Smooth muscle cell (in vitro differentiated cells): ENCODE measurements around the gene MYO9B. TPM values are rescaled to one million over a fixed set of nuclear protein-coding genes. Genes with fewer than 3 reads are reported as not detected.

Experiments used
- DNase-seq: peaks from one replicate; lab custom pipeline; 2025; ENCODE audit not compliant: unreplicated experiment; lab: John Stamatoyannopoulos, UW
- H2AFZ ChIP-seq: fragments of 200-600 bp; sonication (generic); 2 replicates; pipeline ENCODE4 v1.6.0; 2016; ENCODE audit warnings: antibody characterized with exemption, low read depth, mild to moderate bottlenecking
- H3F3A ChIP-seq: fragments of 200-600 bp; sonication (generic); 2 replicates; pipeline ENCODE4 v1.6.0; 2017; ENCODE audit warnings: antibody characterized with exemption, low read depth
- H3K27ac ChIP-seq: fragments of 200-600 bp; sonication (generic); 2 replicates; pipeline ENCODE4 v1.5.1; 2016; ENCODE audit warnings: low read depth, mild to moderate bottlenecking
- H3K27me3 ChIP-seq: fragments of 200-600 bp; sonication (generic); 2 replicates; pipeline ENCODE4 v1.6.1; 2016; ENCODE audit warnings: low read depth, mild to moderate bottlenecking
- H3K36me3 ChIP-seq: fragments of 200-600 bp; sonication (generic); 2 replicates; pipeline ENCODE4 v1.5.1; 2016; ENCODE audit warnings: low read depth
- H3K4me1 ChIP-seq: fragments of 200-600 bp; sonication (generic); 2 replicates; pipeline ENCODE4 v1.5.1; 2016; ENCODE audit warnings: low read depth
- H3K4me2 ChIP-seq: fragments of 200-600 bp; sonication (generic); 2 replicates; pipeline ENCODE4 v1.6.0; 2016; ENCODE audit warnings: mild to moderate bottlenecking
- H3K4me3 ChIP-seq: fragments of 200-600 bp; sonication (generic); 2 replicates; pipeline ENCODE4 v1.5.1; 2016; ENCODE audit warnings: mild to moderate bottlenecking
- H3K79me2 ChIP-seq: fragments of 200-600 bp; sonication (generic); 2 replicates; pipeline ENCODE4 v1.6.0; 2016; ENCODE audit warnings: low read depth, mild to moderate bottlenecking
- H3K9ac ChIP-seq: fragments of 200-600 bp; sonication (generic); 2 replicates; pipeline ENCODE4 v1.6.0; 2016; ENCODE audit warnings: low read depth
- H3K9me3 ChIP-seq: fragments of 200-600 bp; sonication (generic); replicated peaks from 2 replicates; pipeline ENCODE4 v1.5.1; 2016; ENCODE audit warnings: low read depth
- H4K20me1 ChIP-seq: fragments of 200-600 bp; sonication (generic); 2 replicates; pipeline ENCODE4 v1.6.0; 2016; ENCODE audit warnings: low read depth
- CTCF ChIP-seq: fragments of 200-600 bp; sonication (generic); IDR thresholded peaks from 2 replicates; pipeline ENCODE4 v1.5.1; 2017; ENCODE audit warnings: borderline replicate concordance, mild to moderate bottlenecking, antibody characterized with exemption; ENCODE audit not compliant: insufficient read depth, poor library complexity, severe bottlenecking
- WGBS: methylation state at CpG from one replicate; pipeline ENCODE4 v1.1.7; 2016; ENCODE audit warnings: low lambda C conversion rate; 5-methylcytosine and 5-hydroxymethylcytosine counted together
- polyA plus RNA-seq: library from polyadenylated mRNA; unstranded; fragments of >200 nt; fragmentation: Nextera tagmentation; extraction: Ambion mirVana; gene quantifications from 2 replicates; pipeline ENCODE4 v1.2.1, GENCODE V29; 2016
- total RNA-seq: library from RNA; depleted of rRNA; stranded (reverse); fragments of >200 nt; gene quantifications from 2 replicates; pipeline ENCODE4 v1.2.3, GENCODE V29; 2014

MYO9B gene
- total and polyA plus RNA-seq, 2 experiments from 2014 or later = 44.6 to 46.6 TPM

DNA sequence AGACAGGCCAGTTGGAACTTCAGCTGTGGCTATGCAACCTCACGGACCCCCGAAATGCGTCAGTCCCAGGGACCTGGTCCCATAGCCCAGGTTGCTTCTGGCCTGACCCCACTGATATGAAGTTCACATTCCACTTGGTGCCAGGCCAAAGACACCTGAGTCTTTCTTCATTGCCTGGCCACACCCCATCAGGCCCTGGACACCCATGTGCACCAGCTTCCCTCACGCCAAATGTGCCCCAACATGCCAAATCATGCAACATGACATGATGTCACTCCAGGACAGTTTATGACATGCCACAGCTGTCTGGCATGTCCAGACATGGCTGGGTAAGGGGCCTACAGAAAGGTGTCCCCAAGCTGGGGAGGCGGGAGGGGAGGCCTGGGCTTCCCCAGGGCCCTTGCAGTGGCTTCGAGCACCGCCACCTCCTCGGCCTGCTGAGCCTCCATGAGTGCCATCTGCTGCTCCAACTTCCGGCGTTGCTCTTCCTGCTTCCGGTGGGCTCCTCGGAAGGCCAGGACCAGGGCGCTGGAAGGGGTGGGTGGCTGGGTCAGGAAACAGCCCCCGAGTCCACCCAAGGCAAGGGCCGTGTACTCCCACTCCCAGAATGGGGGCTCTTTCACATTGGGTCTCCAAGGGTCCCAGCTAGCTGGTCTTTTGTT, 174.4 kb downstream of the MYO9B start:
- H4K20me1 ChIP-seq = no peaks in the 10 kb centered on the region
- no peaks in the 10 kb centered on the region for H3F3A ChIP-seq
- no peak overlapping the region for H3K4me2 ChIP-seq
- H3K79me2 ChIP-seq = peaks cover 2% of the 10 kb centered on the region
- peak overlapping the region; percentile 73 for H3K27ac ChIP-seq
- 96% methylated on average over 15 of the region's 15 CpGs for WGBS
- H3K4me3 ChIP-seq = no peak overlapping the region
- no peak for TF ChIP-seq CTCF
- no peak for DNase-seq
- no peaks in the 10 kb centered on the region for H3K27me3 ChIP-seq
- H3K4me1 ChIP-seq = peaks cover 24% of the 10 kb centered on the region
- H3K9me3 ChIP-seq = no peaks in the 10 kb centered on the region
- H2AFZ ChIP-seq = no peak overlapping the region
- no peak overlapping the region for H3K9ac ChIP-seq
- no peaks in the 10 kb centered on the region for H3K36me3 ChIP-seq

DNA sequence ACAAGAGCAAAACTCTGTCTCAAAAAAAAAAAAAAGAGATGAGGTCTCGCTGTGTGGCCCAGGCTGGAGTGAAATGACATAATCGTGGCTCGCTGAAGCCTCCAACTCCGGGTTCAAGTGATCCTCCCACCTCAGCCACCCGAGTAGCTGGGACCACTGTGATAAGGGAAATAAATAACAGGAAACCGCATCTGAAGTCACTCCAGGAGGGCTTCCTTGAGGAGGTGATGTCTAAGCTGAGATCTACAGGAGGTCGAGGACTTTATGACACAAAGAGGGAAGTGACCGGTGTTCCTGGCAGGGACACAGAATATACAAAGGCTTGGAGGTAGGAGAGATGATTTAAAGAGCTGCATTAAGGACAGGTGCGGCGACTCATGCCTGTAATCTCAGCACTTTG, 179.1 kb downstream of the MYO9B start:
- Histone ChIP-seq H3K9me3 (no peaks in the 10 kb centered on the region), H3K36me3 (no peaks in the 10 kb centered on the region), H3K9ac (no peak overlapping the region), H3K27me3 (no peaks in the 10 kb centered on the region), H3K4me2 (no peak overlapping the region), H3K4me1 (no peaks in the 10 kb centered on the region), H3K4me3 (no peak overlapping the region), H3F3A (no peaks in the 10 kb centered on the region), H2AFZ (no peak overlapping the region), H3K79me2 (no peaks in the 10 kb centered on the region), H4K20me1 (no peaks in the 10 kb centered on the region), H3K27ac (no peak overlapping the region)
- no peak for TF ChIP-seq CTCF
- 91% methylated on average over 10 of the region's 10 CpGs for WGBS
- DNase-seq = no peak

GRCh38 chr19:17255150-17255621, 179.6 kb downstream of the MYO9B start:
- H3F3A ChIP-seq = no peaks in the 10 kb centered on the region
- H3K9ac ChIP-seq = no peak overlapping the region
- H3K4me2 ChIP-seq = no peak overlapping the region
- no peaks in the 10 kb centered on the region for H3K36me3 ChIP-seq
- no peak for DNase-seq
- H4K20me1 ChIP-seq = no peaks in the 10 kb centered on the region
- no peaks in the 10 kb centered on the region for H3K27me3 ChIP-seq
- H3K4me1 ChIP-seq = no peaks in the 10 kb centered on the region
- no peaks in the 10 kb centered on the region for H3K9me3 ChIP-seq
- no peak overlapping the region for H2AFZ ChIP-seq
- WGBS = 86% methylated on average over 18 of the region's 18 CpGs
- H3K27ac ChIP-seq = no peak overlapping the region
- no peak for TF ChIP-seq CTCF
- no peak overlapping the region for H3K4me3 ChIP-seq
- no peaks in the 10 kb centered on the region for H3K79me2 ChIP-seq

DNA sequence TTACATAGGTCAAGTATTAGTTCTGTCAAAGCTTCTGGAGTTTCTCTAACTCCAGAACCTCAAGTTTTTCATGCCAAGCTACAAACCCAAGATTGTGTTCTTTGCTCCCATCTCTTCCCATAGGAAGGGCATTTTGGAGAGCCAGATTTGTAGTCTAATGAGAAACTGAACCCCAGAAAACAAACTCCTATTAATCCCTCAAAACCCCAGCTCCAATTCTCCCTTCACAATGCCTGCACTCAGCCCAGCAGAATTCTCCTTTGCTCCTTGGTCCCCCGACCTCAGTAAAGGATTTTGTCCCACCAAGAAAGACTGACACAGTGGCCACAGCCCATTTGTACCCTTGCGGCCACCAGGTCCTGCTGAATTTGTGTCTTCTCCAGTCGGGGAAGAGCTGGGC, 180.6 kb downstream of the MYO9B start:
- H3K79me2 ChIP-seq = no peaks in the 10 kb centered on the region
- no peaks in the 10 kb centered on the region for H3K27me3 ChIP-seq
- H2AFZ ChIP-seq = no peak overlapping the region
- no peaks in the 10 kb centered on the region for H4K20me1 ChIP-seq
- no peaks in the 10 kb centered on the region for H3K9me3 ChIP-seq
- H3K4me3 ChIP-seq = no peak overlapping the region
- no peaks in the 10 kb centered on the region for H3K4me1 ChIP-seq
- H3K36me3 ChIP-seq = no peaks in the 10 kb centered on the region
- H3F3A ChIP-seq = no peaks in the 10 kb centered on the region
- no peak for TF ChIP-seq CTCF
- no peak overlapping the region for H3K9ac ChIP-seq
- no peak for DNase-seq
- H3K4me2 ChIP-seq = no peak overlapping the region
- WGBS = 80% methylated on average over 3 of the region's 3 CpGs
- no peak overlapping the region for H3K27ac ChIP-seq
